Gastroesophageal sphincter (tissue), 4 donors: ENCODE data around the gene KRTAP1-1. TPM values are rescaled to one million over a fixed set of nuclear protein-coding genes. Genes with fewer than 3 reads are reported as not detected.

Source experiments
- ATAC-seq: fragments of 150-250 bp; one replicate; pipeline ENCODE4 v1.9.1; 2016; ENCODE audit warnings: mild to moderate bottlenecking, moderate library complexity
- H3K27ac ChIP-seq, 4 donors: fragments of 200-600 bp; sonication (generic) in 3 of 4; 1 replicate in 3 of 4; 2 replicates in 1 of 4; pipeline ENCODE4 v1.5.1; 2016 to 2019
- H3K27me3 ChIP-seq: fragments of 200-600 bp; sonication (generic); one replicate; pipeline ENCODE4 v1.5.1; 2019
- H3K36me3 ChIP-seq, 2 donors: fragments of 200-600 bp; sonication (generic); one replicate each; pipeline ENCODE4 v1.5.1; 2019; ENCODE audit warnings: control low read depth in 1 of 2
- H3K4me1 ChIP-seq, 3 donors: fragments of 200-600 bp; sonication (generic); 1 replicate in 2 of 3; 2 replicates in 1 of 3; pipeline ENCODE4 v1.5.1; 2016 to 2019; ENCODE audit warnings: control low read depth in 2 of 3
- H3K4me3 ChIP-seq, 2 donors: fragments of 200-600 bp; sonication (generic); one replicate each; pipeline ENCODE4 v1.5.1; 2019; ENCODE audit warnings: mild to moderate bottlenecking in 1 of 2, moderate library complexity in 1 of 2
- H3K9me3 ChIP-seq, 3 donors: fragments of 200-600 bp; sonication (generic); one replicate each; pipeline ENCODE4 v1.5.1; 2017 to 2019; ENCODE audit warnings: control low read depth in 2 of 3
- CTCF ChIP-seq, 4 experiments: fragments of 200-600 bp in 2 of 4; fragments of 450-650 bp in 2 of 4; sonication (generic) in 1 of 4; IDR thresholded peaks; one replicate each; pipeline ENCODE4 v1.5.1; 2017 to 2019; ENCODE audit warnings: antibody characterized with exemption in 4 of 4, mild to moderate bottlenecking in 2 of 4, moderate library complexity in 2 of 4
- EP300 ChIP-seq: sonication (generic); formaldehyde crosslinking; IDR thresholded peaks from one replicate; pipeline ENCODE4 v1.6.1; 2017; ENCODE audit warnings: antibody characterized with exemption, mild to moderate bottlenecking
- POLR2A ChIP-seq, 2 donors: fragments of 450-650 bp; IDR thresholded peaks; one replicate each; pipeline ENCODE4 v1.6.1; 2017; ENCODE audit warnings: antibody characterized with exemption in 2 of 2, mild to moderate bottlenecking in 2 of 2, moderate library complexity in 1 of 2
- POLR2AphosphoS5 ChIP-seq: sonication (generic); formaldehyde crosslinking; IDR thresholded peaks from one replicate; pipeline ENCODE4 v1.6.1; 2017; ENCODE audit warnings: antibody characterized with exemption
- WGBS, 2 donors: methylation state at CpG; one replicate each; pipeline ENCODE4 v1.1.5; 2018; ENCODE audit warnings: low coverage in 1 of 2; 5-methylcytosine and 5-hydroxymethylcytosine counted together
- small RNA-seq, 4 donors: library from RNA; depleted of rRNA; stranded (forward); fragments of <200 nt; gene quantifications; one replicate each; pipeline ENCODE3, GENCODE V24; 2016
- total RNA-seq, 4 donors: library from RNA; depleted of rRNA; stranded (reverse); fragments of >200 nt; gene quantifications; one replicate each; pipeline ENCODE4 v1.1.0, GENCODE V29; 2016

KRTAP1-1 gene
- total RNA-seq, 4 donors from 2014 or later: not detected

GRCh38 chr17:40992666-40993065 lies 48.6 kb downstream of the KRTAP1-1 start:
- H3K27me3 ChIP-seq: peaks cover 39% of the 10 kb centered on the region
- H3K36me3 ChIP-seq: no peaks in the 10 kb centered on the region
- no peak overlapping the region for H3K4me3 ChIP-seq
- H3K27ac ChIP-seq: no peak overlapping the region
- no peaks in the 10 kb centered on the region for H3K4me1 ChIP-seq
- ATAC-seq: no peak
- 80 to 93% methylated on average over 3 of the region's 3 CpGs for WGBS, 2 donors
- TF ChIP-seq POLR2A (IDR thresholded peaks at IDR 0.05) (no peak), CTCF (IDR thresholded peaks at IDR 0.05) (no peak), POLR2AphosphoS5 (no peak), EP300 (no peak)
- no peaks in the 10 kb centered on the region for H3K9me3 ChIP-seq

Small RNA genes within 50 kb of the gene (small RNA-seq; reads per million reads assigned to genes)
- gene KRTAP3-4P: 0 reads per million in 4 donors

Other genes with a start within 250 kb of the KRTAP1-1 start
- gene KRT28, start 241.5 kb downstream of the KRTAP1-1 start, total RNA-seq: not detected
- gene KRT10, start 218.8 kb downstream of the KRTAP1-1 start, total RNA-seq: 10 to 100 TPM in 3 of 4 donors, 1 to 10 TPM in 1; 5.1 to 14.3 (median 10.6) TPM
- gene KRT12, start 174.2 kb downstream of the KRTAP1-1 start, total RNA-seq: not detected
- gene KRT20, start 156.2 kb downstream of the KRTAP1-1 start, total RNA-seq: not detected
- gene KRT23, start 103.8 kb downstream of the KRTAP1-1 start, total RNA-seq: 1 to 10 TPM in 1 of 4 donors, not detected in 3; 6.1 TPM
- gene KRT39, start 74.5 kb downstream of the KRTAP1-1 start, total RNA-seq: not detected
- not detected for gene KRT40, start 57.1 kb downstream of the KRTAP1-1 start, total RNA-seq
- gene KRTAP3-3, start 47.3 kb downstream of the KRTAP1-1 start, total RNA-seq: not detected
- gene KRTAP3-2, start 41.5 kb downstream of the KRTAP1-1 start, total RNA-seq: not detected
- not detected for gene KRTAP3-1, start 32.3 kb downstream of the KRTAP1-1 start, total RNA-seq
- not detected for gene KRTAP1-5, start 14.2 kb downstream of the KRTAP1-1 start, total RNA-seq
- not detected for gene KRTAP1-4, start 11.3 kb downstream of the KRTAP1-1 start, total RNA-seq
- not detected for gene KRTAP1-3, start 6.6 kb downstream of the KRTAP1-1 start, total RNA-seq
- gene KRTAP2-1, start 5.9 kb upstream of the KRTAP1-1 start, total RNA-seq: not detected
- not detected for gene KRTAP2-2, start 13.8 kb upstream of the KRTAP1-1 start, total RNA-seq
- not detected for gene KRTAP2-3, start 18.7 kb upstream of the KRTAP1-1 start, total RNA-seq
- gene KRTAP2-4, start 24.4 kb upstream of the KRTAP1-1 start, total RNA-seq: not detected
- not detected for gene KRTAP4-7, start 42.7 kb upstream of the KRTAP1-1 start, total RNA-seq
- not detected for gene KRTAP4-8, start 56.7 kb upstream of the KRTAP1-1 start, total RNA-seq
- not detected for gene KRTAP4-16, start 60.8 kb upstream of the KRTAP1-1 start, total RNA-seq
- not detected for gene KRTAP4-9, start 63.9 kb upstream of the KRTAP1-1 start, total RNA-seq
- not detected for gene KRTAP4-11, start 76.9 kb upstream of the KRTAP1-1 start, total RNA-seq
- gene KRTAP4-12, start 82.7 kb upstream of the KRTAP1-1 start, total RNA-seq: not detected
- gene KRTAP4-6, start 99.1 kb upstream of the KRTAP1-1 start, total RNA-seq: not detected
- not detected for gene KRTAP4-5, start 108.4 kb upstream of the KRTAP1-1 start, total RNA-seq
- gene KRTAP4-4, start 119.3 kb upstream of the KRTAP1-1 start, total RNA-seq: not detected
- gene KRTAP4-3, start 126.8 kb upstream of the KRTAP1-1 start, total RNA-seq: not detected
- not detected for gene KRTAP4-2, start 136.8 kb upstream of the KRTAP1-1 start, total RNA-seq
- gene KRTAP4-1, start 143.5 kb upstream of the KRTAP1-1 start, total RNA-seq: not detected
- not detected for gene KRTAP9-1, start 148.4 kb upstream of the KRTAP1-1 start, total RNA-seq
- gene KRTAP9-2, start 185.2 kb upstream of the KRTAP1-1 start, total RNA-seq: not detected
- gene KRTAP9-3, start 191.0 kb upstream of the KRTAP1-1 start, total RNA-seq: not detected
- gene KRTAP9-8, start 196.5 kb upstream of the KRTAP1-1 start, total RNA-seq: not detected
- not detected for gene KRTAP9-4, start 208.2 kb upstream of the KRTAP1-1 start, total RNA-seq
- gene KRTAP9-9, start 213.9 kb upstream of the KRTAP1-1 start, total RNA-seq: not detected
- gene KRTAP9-6, start 223.9 kb upstream of the KRTAP1-1 start, total RNA-seq: not detected
- gene KRTAP9-7, start 234.2 kb upstream of the KRTAP1-1 start, total RNA-seq: under 1 TPM in 1 of 4 donors, not detected in 3; 0.66 TPM